ENCODE data around the gene AGRN.
A peak's percentile ranks its signal among the peaks of the same experiment; 100 is the strongest.
"Not testable (repeated sequence)": the region's sequence is repeated elsewhere in the genome, so short reads cannot be mapped to it uniquely, and the experiment has no call there.

Gene AGRN

DNA sequence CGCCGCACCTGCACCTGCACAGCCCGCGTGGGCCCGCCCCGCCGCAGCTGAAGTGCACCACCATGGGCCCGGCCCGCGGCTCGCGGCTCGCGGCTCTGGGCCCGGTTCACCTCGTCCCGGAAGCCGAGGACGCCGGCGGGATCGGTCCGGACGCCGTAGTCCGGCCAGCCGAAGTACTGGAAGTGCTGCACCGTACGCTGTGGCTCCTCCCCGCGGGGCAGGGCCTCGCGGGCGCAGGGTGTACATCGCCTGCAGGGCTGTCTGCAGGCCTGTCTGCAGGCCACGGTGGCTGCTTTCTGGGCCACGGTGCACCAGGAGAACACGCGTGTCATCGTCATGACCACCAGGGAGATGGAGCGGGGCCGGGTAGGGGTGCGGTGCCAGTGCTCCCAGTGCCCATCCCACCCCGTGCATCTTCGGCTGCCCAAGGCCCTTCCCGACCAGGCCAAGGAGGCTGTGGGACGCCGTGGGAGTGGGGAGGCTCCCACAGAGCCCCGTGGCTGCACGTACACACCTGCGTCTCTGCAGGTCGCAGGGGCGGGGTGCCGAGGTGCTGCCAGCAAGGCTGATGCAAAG is 47.5 kb downstream of the AGRN start:
- DNase-seq (ENCODE audit: low read depth): no peak

DNA sequence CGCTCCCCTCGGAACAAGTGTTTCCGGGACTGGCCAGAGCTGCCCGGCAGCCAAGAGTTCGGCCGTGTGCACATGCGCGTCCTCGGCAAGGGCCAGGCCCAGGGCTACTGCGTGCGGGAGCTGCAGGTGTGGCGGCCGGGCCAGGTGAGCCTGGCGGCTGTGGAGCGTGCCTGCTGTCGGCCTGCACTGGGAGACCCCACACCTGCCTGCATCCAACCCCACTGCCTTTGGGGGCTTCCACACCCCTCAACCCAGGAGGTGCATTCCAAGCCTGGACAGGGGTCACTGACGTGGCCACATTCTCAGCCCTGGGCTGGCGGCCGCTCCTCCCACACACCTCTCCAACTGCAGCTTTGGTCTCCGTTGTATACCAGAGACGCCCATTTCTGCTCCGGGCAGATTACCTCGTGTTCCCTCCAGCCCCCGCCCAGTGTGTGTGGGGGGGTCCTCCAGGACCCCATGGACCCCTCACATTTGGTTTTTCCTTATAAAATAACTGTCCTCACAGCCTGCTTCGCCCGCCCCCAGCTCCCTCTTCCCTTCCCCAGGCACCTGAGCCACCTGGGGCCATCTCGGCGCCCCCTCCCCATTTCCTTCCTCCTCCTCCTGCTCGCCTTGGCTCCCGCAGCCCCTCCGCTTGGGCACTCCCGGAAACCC is 48.1 kb downstream of the AGRN start:
- no peak for DNase-seq (ENCODE audit: low read depth)

DNA sequence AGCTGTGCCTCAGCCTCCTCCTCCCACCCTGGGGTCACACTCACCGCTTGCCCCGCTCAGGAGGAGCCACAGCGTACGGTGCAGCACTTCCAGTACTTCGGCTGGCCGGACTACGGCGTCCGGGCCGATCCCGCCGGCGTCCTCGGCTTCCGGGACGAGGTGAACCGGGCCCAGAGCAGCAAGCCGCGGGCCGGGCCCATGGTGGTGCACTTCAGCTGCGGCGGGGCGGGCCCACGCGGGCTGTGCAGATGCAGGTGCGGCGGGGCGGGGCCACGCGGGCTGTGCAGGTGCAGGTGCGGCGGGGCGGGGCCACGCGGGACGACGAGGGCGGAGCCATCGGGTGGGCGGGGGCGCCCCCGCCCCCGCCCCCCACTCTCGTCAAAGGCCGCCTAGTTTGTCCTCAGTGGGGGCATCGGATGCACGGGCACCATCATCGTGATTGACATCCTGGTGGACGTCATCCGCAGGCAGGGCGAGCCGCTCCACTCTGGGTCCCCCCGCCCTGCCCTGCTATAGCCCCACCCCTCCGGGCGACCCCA is 48.7 kb downstream of the AGRN start:
- no peak for DNase-seq (ENCODE audit: low read depth)

DNA sequence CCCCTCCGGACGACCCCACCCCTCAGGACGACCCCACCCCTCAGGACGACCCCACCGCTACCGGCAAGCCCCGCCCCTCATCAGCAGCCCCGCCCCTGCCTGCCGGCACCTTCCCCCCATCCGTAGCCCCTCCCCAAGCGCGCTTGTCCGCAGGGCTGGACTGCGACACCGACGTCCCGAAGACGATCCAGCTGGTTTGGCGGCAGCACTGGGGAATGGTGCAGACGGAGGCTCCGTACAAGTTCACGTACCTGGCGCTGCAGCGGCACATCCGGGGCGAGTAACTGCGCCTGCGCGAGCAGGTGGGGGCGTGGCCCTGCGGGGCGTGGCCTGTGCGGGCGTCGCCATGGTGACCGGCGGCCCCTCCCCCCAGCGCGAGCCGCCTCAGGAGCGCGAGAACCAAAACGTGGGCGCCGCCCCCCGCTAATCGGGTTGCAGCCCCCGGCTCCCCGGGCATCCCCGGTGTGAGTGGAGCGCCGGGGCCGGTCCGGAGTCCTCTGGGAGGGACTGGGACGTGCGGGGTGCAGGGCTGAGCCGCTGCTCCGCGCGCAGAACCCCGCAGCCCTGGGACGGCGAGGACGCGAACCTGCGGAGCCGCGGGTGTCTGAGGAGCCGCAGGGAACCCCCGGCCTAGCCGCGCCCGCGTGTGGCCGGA is 49.3 kb downstream of the AGRN start:
- DNase-seq (ENCODE audit: low read depth): no peak

DNA sequence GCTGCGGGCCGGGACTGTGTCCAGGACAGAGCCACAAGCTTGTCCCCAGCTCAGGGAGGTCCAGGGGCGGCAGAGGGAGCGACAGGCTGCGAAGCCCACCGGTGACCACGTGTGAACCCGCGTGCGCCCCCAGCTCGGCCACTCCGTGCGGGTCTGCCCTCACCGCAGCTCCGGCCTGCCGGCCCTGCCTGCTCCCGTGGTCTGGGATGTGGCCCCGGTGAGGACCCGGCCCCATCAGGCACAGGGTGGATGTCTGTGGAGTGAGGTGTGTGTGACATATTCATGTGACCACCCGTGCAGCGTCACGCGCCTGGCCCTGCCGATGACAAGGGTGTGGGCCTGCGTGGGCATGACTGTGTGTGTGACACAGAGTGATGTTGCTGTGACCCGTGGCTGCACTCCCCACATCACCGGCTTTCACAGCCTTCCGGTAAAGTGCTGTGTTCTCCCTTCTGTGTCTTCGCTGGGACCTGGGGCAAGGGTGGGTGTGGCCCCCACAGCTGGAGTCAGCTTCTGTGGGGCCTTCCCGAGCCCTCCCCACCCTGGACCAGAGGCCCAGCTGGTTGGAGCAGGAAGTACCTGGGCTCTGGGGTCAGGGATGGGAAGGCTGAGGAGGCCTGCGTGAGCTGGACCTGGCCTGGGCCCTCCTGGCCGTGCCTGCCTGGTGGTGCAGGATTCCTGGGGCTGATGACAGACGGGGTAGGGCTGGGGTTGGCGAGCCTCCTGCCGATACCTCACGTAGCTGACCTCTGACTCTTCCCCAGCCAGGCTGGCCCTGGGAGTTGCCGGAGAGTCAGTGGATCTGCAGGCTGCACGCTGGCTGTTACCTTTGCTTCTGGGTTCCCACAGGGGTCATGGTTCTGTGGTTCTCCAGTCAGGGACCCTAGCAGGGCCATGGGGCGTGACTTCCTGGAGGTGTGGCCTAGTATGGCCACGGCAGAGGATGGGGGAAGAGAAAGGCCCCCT is 50.1 kb downstream of the AGRN start:
- no peak for DNase-seq (ENCODE audit: low read depth)

DNA sequence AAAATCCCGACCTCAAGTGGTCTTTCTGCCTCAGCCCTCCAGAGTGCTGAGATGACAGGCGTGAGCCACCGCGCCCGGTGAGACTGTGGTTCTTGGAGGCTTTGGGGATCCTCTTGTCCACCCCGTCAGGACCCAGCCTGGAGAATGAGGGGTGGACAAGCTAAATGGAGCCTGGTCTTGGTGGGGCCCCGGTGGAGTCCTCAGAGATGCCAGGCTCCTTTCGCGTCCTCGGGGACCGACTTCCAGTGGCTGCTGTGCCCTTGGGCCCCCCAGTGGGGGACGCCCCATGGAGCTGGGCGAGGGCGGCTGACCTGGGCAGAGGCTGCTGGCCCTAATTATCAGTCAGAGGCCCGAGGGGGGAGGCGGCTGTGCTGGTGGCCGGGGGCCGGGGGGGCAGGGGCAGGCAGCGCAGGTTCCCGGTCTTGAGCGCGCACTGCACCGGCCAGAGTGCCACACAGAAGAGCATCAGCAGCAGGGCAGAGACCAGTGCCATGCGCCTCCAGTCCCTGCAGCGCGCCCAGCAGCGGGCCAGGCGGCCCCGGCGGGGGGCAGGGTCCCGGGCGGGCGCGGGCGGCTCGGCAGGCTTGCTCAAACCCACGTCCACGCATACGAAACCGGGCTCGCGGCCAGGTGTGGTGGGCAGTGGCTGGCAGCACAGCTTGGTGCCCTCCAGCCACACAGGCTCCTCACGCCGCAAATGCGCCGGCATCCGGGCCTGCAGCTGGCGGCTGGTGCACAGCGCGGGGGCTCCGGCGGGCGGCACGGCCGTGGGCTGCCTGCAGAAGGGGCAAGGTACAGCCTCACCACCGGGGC is 51.8 kb downstream of the AGRN start:
- no peak for DNase-seq (ENCODE audit: low read depth)

DNA sequence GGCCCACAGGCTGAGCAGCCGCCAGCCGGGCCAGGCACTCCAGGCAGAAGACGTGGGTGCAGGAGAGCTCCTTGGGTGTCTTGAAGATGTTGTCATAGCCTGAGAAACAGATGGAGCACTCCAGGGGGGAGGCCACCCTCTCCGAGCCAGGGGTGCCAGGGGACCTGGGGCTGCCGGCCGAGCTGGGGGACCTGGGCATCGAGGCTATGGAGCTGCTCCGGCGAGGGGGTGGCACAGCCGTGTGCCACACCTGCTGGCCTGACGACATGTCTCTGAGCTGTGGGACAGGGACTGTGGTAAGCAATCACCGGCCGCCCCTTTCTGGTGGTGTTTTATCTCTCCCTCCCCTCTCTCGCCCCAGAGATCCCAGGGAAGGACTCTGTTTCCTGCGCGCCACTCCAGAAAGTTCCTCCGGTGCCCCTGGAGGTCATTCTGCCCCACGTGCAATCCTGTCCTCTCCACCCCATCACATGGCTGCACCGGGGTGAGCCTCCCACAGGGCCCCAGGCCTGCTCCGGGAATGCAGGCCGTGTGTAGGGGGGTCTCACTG is 52.5 kb downstream of the AGRN start:
- no peak for DNase-seq (ENCODE audit: low read depth)

DNA sequence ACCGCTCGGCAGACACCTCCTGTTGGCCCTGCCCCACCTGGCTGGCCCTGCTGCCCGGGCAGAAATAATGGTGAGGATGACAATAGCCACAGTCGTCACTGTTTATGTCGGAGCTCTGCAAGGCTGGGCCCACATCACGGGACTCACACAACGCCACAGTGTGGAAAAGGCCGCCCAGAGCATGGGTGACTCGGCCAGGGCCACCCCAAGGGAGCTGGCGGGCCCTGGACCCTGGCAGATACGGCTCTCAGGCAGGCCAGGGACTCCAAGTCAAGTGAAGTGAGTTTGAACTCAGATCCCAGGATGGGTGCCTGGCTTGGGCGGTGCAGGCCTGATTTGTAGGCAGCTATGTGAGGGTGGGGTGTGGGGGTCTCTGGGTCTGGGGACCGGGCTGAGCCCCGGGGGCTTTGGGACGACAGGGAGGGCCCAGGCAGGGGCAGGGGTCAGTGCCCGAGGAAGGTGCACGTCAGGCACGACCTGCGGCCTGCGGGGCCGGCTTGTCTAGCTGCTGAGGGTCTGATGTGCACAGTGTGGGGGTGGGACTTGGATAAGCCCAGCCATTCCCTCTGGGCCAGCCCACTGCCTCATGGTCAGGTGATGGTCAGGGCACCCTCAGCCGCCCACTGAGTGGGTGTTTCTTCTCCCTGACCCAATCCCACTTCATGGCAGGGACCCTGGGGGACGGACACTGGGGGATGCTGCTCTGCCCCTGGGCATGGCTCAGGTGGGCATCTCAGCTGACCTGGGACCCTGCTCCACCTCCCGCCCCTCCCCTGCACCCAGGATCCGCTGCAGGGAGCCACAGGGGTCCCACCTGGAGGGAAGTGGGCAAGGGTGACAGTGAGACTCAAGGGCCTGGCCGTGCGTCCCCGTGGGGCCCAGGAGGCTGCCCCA is 53.2 kb downstream of the AGRN start:
- no peak for DNase-seq (ENCODE audit: low read depth)

DNA sequence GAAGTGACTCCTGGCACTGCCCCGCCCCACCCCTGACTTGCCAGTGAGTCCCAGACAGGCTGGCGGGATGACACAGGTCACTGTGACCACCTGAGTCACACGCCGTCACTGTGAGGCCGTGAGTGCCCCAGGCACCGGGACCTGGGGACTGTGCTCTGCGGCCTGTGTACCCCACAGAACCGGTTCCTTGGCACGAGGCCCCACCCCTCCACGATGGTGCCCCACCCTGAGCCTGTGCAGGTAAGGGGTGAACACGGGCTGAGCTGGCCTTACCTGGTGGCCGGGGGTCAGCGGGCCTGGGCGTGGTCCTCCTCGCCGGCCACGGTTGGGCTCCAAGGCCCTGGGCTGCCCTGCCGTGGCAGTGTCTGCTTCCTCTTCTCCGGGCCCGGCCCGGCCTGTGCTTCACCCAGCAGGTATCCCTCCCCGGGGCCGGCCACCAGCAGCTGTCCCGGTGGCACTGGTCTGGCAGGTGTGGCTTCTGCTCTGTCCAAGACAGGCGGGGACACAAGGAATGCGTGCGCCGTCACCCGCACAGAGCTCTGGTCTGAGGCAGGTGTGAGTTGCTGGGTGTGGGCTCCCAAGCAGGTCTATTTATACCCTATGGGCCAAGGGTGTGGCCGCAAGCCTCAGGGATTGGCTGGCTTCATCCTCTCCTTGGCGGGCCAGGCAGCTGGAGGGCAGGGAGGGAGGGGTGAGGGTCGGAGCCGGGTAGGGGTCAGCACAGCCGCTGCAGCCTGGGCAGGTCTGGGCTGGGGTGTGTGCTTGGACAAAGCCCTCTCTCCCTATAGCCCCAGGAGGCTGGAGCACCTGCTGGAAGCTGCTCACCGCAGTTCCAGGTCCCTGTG is 54.0 kb downstream of the AGRN start, which contains the start of gene RNF223:
Gene RNF223, minus strand, starts transcription at position 564 of the 845 bp plus-strand sequence. CDS start 1,740 bp downstream, outside the sequence.
- no peak for DNase-seq (ENCODE audit: low read depth)

DNA sequence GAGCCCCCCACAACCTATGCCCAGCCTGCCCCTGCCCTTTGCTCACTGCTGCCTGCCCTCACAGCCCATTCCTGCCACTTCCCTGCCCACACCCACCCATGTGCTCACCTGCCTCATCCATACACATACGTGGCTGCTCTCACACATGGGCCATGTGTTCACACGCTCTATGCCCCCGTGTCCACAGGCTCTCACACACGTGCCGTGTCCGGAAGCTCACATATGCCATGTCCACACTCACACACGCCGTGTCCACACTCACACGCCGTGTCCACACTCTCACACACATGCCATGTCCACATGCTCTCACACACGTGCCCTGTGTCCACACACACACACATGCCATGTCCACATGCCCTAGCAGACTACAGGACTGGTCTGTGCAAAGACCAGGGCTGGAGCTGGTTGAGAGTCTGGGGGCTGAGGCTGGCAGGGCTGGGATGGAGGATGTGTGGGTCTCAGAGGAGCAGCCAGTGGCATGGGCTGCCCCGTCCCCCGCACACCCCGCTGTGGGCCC is 54.8 kb downstream of the AGRN start:
- DNase-seq (ENCODE audit: low read depth): no peak

DNA sequence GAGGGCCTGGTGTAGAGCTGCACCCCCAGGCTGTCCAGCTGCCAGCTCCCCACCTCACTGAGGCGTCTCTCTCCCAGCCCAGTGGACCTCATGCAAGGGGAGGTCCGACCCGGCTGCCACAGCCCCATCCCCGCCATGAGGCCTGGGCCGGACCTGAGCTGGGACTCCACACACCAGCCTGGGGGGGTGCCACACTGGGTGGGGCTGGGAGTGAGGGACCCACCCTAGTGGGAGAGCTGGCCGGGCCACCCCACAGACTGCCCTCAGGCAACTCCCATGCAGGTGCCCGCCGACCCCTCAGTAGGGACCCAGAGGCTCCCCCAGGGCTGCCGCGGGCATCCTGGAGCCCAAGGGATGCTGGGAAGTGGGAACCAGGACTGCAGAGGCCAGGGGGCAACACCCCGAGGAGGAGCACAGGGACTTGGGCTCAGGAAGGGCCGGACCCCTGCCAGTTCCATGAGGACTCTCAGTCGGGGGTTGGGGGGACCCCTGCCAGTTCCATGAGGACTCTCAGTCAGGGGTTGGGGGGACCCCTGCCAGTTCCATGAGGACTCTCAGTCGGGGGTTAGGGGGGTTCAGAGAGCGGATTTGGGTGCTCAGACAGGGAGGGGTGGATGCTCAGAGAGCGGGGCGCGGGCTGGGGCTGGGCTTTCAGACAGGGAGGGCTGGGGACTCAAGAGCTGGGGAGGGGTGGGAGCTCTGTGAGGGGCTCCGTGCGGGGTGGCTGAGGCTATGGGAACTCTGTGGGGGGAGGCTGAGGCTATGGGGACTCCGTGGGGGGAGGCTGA is 55.4 kb downstream of the AGRN start:
- no peak for DNase-seq (ENCODE audit: low read depth)

DNA sequence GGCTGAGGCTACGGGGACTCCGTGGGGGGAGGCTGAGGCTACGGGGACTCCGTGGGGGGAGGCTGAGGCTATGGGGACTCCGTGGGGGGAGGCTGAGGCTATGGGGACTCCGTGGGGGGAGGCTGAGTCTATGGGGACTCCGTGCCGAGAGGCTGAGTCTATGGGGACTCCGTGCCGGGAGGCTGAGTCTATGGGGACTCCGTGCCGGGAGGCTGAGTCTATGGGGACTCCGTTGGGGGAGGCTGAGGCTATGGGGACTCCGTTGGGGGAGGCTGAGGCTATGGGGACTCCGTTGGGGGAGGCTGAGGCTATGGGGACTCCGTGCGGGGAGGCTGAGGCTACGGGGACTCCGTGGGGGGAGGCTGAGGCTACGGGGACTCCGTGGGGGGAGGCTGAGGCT is 57.5 kb downstream of the AGRN start:
- not testable (repeated sequence) for DNase-seq (ENCODE audit: low read depth)

DNA sequence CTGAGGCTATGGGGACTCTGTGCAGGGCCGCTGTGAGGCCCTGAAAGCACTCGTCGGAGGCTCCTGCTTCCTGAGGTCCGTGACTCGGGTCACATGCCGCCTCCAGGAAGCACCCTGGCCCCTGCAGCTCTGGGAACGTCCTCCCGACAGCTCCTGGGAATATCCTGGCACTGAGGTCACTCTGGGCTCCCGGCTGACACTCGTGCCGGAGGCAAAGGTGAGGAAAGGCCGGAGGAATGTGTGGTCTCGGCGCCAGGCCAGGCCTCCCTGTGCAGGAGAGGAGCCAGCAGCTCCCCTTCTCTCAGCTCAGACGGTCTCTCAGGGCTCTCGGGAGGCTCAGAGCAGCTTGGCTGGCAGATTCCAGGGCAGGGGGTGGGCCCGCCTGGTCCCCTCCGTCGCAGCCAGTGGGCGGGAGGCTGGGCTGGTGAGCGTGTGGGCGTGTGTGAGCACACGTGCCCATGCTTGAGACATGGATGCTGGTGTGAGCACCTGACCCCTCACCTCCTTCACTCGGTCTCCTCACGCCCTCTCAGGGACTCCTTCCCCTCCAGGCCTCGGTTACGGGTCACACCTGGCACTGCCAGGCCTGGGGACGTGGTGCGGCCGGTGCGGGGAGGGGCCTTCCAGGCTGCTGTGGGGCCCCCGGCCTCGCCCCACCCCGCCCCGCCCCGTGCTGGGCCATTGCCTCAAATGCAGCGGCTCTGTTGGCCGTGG is 59.6 kb downstream of the AGRN start:
- peak; percentile 85 for DNase-seq (ENCODE audit: low read depth)

DNA sequence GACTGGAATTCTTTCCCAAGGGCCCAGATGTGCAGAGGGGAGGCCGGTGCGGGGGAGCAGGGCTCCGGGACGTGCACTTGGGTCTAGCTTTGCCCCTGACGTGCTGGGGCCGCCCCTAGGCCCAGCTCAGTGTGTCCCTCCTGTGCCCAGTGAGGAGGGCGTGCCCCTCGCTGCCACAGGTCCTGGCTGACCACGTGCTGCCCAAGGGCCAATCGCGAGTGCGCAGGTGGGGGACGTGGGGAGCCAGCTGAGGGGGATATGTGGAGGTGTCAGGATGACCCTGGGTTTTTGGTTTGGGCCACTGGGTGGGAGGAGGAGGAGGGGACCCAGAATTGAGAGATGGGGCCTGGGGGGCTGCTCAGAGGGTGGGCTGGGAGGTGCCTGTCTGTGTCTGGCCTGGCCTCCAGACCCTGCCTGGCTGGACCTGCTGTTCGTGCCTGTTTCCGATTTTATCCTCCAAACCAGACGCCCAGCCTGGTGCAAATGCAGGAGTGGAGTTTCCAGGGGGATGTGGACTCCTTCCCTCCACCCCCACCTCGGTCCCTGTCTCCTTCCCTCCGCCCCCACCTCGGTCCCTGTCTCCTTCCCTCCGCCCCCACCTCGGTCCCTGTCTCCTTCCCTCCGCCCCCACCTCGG is 60.3 kb downstream of the AGRN start:
- no peak for DNase-seq (ENCODE audit: low read depth)

DNA sequence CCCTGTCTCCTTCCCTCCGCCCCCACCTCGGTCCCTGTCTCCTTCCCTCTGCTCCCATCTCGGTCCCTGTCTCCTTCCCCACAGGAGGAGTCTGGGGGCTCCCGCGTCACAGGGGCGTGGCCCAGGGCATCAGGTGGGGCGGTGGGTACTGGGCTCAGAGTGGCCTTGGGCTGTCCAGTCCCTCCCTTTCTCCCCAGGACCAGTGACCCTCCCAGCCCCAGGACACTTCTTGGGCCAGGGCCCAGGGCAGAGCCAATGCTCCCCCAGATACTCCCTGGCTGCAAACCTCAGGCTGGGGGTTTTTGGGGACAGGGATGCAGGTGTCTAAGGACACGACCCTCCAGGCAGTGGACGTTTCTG is 61.0 kb downstream of the AGRN start:
- DNase-seq (ENCODE audit: low read depth): no peak

DNA sequence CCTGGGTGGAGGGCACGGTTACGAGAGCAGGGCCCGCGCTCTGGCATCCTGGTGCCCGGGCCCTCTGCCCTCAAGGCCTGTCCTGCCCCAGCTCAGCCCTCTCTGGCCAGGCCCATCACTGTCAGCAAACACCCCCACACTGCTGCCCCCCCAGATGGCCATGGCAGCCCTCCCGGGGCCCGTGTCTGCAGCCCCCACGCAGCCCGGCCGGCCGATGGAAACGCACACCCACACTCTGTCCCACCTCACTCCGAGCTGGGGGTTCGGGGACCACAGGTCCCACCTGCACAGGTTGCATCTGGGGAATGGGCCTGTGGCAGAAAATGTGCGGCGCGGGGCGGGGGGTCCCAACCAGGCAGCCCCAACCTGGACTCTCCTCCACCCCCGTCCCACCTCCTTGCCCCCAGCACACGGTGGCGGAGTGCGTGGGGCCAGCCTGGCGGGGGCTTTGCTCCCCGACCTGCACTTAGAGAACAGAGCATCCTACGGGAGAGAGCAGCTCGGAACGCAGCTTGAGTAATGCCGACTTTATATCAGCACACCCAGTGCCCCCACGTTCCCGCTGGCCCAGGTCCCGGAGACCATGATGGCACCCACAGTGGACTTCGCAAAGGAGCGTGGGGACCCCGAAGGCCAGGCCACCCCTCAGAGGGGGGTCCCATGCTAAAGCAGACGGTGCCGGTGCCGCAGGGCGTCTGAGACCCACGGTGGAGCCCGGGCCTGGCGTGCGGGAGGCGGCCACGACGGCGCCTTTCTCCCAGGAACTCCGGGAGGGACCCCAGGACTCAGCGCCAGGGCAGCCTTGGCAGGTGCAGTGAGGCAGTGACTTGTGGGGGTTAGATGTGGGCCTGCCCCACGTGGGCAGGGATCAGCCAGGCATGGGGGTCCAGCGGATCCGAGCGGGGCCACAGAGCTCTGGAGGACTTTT is 61.7 kb downstream of the AGRN start:
- no peak for DNase-seq (ENCODE audit: low read depth)
